ENCODE measurements around the gene PACSIN2.

PACSIN2 gene

DNA sequence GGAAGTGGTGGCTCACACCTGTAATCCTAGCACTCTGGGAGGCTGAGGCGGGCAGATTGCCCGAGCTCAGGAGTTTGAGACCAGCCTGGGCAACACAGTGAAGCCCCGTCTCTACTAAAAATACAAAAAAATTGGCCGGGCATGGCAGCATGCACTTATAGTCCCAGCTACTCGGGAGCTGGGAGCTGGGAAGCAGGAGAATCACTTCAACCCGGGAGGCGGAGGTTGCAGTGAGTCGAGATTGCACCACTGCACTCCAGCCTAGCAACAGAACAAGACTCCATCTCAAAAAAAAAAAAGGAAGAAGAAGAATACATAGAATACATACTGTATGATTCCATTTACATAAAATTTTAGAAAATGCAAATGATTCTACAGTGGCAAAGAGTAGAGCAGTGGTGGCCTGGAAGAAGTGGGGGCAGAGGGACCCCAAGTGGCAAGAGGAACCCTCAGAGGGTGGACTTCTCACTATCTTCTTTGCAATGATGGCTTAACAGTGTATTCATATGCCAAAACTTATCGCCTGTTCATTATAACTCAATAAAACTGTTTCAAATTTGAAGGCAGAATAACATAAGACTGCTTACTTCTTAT, 22.0 kb downstream of the PACSIN2 start:
- Histone ChIP-seq H3K36me3 (ENCODE audit: control insufficient read depth in 4 of 4, insufficient read depth in 4 of 4, low read length in 3 of 4) (peaks cover 0 to 4% (median 2%) of the 10 kb centered on the region in 4 experiments), H3K9me3 (ENCODE audit: control extremely low read depth in 1 of 5, control insufficient read depth in 4 of 5, insufficient read depth in 2 of 5, low read depth in 1 of 5, low read length in 4 of 5) (peaks cover 0 to 3% (median 0%) of the 10 kb centered on the region in 5 experiments), H3K4me1 (ENCODE audit: control extremely low read depth in 1 of 4, control insufficient read depth in 4 of 4, insufficient read depth in 4 of 4, low read length in 3 of 4) (peaks cover 0 to 50% (median 28%) of the 10 kb centered on the region in 4 experiments), H3K27me3 (replicated peaks in 2 of 5; ENCODE audit: control insufficient read depth in 4 of 5, insufficient read depth in 5 of 5, low read length in 4 of 5) (no peaks in the 10 kb centered on the region), H3K4me3 (ENCODE audit: control insufficient read depth in 1 of 7, extremely low read depth in 1 of 7, insufficient read depth in 4 of 7, low read depth in 2 of 7, low read length in 6 of 7) (no peak overlapping the region), H3K27ac (ENCODE audit: insufficient read depth in 1 of 2, low read depth in 1 of 2, low read length in 2 of 2, poor library complexity in 1 of 2, severe bottlenecking in 2 of 2) (no peak overlapping the region)
- POLR2A ChIA-PET = no interaction called here
- WGBS (ENCODE audit: insufficient coverage) = 67% methylated on average over 3 of the region's 9 CpGs
- no peak for DNase-seq
- CTCF ChIA-PET = interaction anchor here (0.6 to 1.6 kb wide), 3 partner anchors 12 to 79 kb away, joined by 3 to 5 read pairs (median 3); no protein-coding TSS in a partner anchor

DNA sequence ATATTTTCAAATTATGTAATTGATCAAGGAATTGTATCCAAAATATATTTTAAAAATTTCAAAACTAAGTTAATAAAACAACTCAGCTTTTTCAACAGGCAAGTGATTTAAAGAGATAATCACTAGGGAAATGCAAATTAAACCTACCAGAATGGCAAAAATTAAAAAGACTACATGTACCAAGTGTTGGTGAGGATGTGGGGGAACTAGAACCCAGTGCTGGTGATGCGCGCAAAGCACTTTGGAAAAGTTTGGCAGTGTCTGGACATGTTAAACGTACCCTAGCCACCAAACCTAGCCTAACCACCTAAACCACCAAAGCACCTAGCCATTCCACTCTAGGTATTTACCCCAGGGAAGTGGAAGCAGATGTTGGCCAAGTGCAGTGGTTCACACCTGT, 22.9 kb downstream of the PACSIN2 start:
- Histone ChIP-seq H3K4me3 (ENCODE audit: control insufficient read depth in 1 of 7, extremely low read depth in 1 of 7, insufficient read depth in 4 of 7, low read depth in 2 of 7, low read length in 6 of 7) (no peak overlapping the region), H3K27ac (ENCODE audit: insufficient read depth in 1 of 2, low read depth in 1 of 2, low read length in 2 of 2, poor library complexity in 1 of 2, severe bottlenecking in 2 of 2) (no peak overlapping the region), H3K36me3 (ENCODE audit: control insufficient read depth in 4 of 4, insufficient read depth in 4 of 4, low read length in 3 of 4) (peaks cover 0 to 4% (median 3%) of the 10 kb centered on the region in 4 experiments), H3K27me3 (replicated peaks in 2 of 5; ENCODE audit: control insufficient read depth in 4 of 5, insufficient read depth in 5 of 5, low read length in 4 of 5) (no peaks in the 10 kb centered on the region), H3K4me1 (ENCODE audit: control extremely low read depth in 1 of 4, control insufficient read depth in 4 of 4, insufficient read depth in 4 of 4, low read length in 3 of 4) (peaks cover 0 to 43% (median 26%) of the 10 kb centered on the region in 4 experiments), H3K9me3 (ENCODE audit: control extremely low read depth in 1 of 5, control insufficient read depth in 4 of 5, insufficient read depth in 2 of 5, low read depth in 1 of 5, low read length in 4 of 5) (peaks cover 0 to 3% (median 0%) of the 10 kb centered on the region in 5 experiments)
- DNase-seq = no peak
- ChIA-PET POLR2A (no interaction called here), CTCF (interaction anchor here (0.7 to 2.4 kb wide), 4 partner anchors 9 to 68 kb away, joined by 3 to 10 read pairs (median 4); no protein-coding TSS in a partner anchor)
- no CpG with 5 or more reads among the region's 3 CpGs for WGBS (ENCODE audit: insufficient coverage)

DNA sequence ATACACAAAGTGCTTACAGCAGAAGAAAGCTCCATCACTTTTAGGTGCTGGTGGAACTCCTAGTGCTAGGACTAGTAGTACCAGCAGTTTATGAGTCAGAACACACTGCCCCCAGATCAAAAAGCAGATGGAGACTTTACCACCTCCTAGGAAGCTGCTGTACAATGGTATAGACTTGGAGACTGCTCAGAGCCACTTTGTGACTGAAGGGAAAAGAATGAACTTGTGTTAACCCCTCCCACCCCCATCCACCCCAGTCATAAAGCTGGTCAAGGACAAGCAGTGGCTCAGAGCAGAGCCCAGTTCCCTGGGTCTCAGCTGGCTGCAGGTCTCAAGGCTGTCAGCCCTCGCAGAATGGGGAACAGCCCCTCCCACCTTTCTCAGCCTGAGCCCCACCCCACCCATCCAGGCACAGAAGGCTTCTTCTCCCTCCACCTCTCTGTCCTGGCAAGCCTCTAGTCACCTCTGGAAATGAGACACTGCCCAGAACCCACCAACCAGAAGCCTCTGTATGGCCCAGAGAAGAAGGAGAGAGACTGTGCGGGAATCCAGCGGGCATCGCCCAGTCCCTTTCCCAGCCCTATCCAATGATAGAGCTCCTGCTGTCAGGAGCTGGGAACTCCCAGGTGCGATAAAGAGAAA, 23.8 kb downstream of the PACSIN2 start:
- ChIA-PET POLR2A (interaction anchor here (1.8 kb wide), 1 partner anchor 24 kb away, joined by 4 read pairs; the partner anchor contains the start of gene PACSIN2), CTCF (interaction anchor here (0.7 to 2.4 kb wide), 7 partner anchors 10 to 196 kb away, joined by 3 to 10 read pairs (median 3); no protein-coding TSS in a partner anchor)
- no CpG with 5 or more reads among the region's 5 CpGs for WGBS (ENCODE audit: insufficient coverage)
- peak in 1 of 3 donors; percentile 34 for DNase-seq
- H3K36me3 ChIP-seq (ENCODE audit: control insufficient read depth in 4 of 4, insufficient read depth in 4 of 4, low read length in 3 of 4) = peaks cover 0 to 4% (median 3%) of the 10 kb centered on the region in 4 experiments
- H3K9me3 ChIP-seq (ENCODE audit: control extremely low read depth in 1 of 5, control insufficient read depth in 4 of 5, insufficient read depth in 2 of 5, low read depth in 1 of 5, low read length in 4 of 5) = peaks cover 0 to 3% (median 0%) of the 10 kb centered on the region in 5 experiments
- peaks cover 0 to 33% (median 25%) of the 10 kb centered on the region in 4 experiments for H3K4me1 ChIP-seq (ENCODE audit: control extremely low read depth in 1 of 4, control insufficient read depth in 4 of 4, insufficient read depth in 4 of 4, low read length in 3 of 4)
- H3K4me3 ChIP-seq (ENCODE audit: control insufficient read depth in 1 of 7, extremely low read depth in 1 of 7, insufficient read depth in 4 of 7, low read depth in 2 of 7, low read length in 6 of 7) = no peak overlapping the region
- no peak overlapping the region for H3K27ac ChIP-seq (ENCODE audit: insufficient read depth in 1 of 2, low read depth in 1 of 2, low read length in 2 of 2, poor library complexity in 1 of 2, severe bottlenecking in 2 of 2)
- H3K27me3 ChIP-seq (replicated peaks in 2 of 5; ENCODE audit: control insufficient read depth in 4 of 5, insufficient read depth in 5 of 5, low read length in 4 of 5) = no peaks in the 10 kb centered on the region

DNA sequence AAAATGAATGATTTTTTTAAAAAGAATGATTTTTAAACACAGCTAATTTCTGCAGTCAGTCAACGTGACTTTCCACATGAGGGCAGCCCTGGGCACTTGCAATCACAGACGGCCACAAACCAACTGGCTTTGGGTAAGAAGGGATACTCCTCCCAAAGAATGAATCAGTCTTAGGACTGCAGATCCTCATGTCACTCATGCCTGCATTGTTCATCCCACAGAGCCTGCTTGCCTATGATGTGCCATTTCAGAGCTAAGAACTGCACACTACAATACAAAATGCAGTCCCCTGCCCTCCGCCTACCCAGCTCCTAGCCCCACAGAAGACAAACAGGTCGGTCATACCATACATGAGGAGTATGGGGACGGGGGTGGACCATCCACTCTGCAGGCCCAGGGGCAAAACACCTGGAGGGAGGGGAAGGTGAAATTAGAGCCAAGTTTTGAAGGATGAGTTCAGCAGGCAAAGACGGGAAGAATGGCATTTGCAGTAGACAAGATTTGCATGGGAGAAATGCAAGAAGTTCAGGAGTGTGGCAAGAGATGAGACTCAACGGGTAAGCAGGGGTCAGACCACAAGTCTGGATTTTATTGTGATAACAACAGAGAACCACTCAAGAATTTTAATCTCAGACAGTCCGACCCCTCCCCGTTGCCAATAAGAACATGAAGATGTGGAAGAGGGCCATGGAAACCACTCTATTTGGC, 24.7 kb downstream of the PACSIN2 start:
- no peak overlapping the region for H3K4me3 ChIP-seq (ENCODE audit: control insufficient read depth in 1 of 7, extremely low read depth in 1 of 7, insufficient read depth in 4 of 7, low read depth in 2 of 7, low read length in 6 of 7)
- H3K36me3 ChIP-seq (ENCODE audit: control insufficient read depth in 4 of 4, insufficient read depth in 4 of 4, low read length in 3 of 4) = peaks cover 0 to 4% (median 3%) of the 10 kb centered on the region in 4 experiments
- no peaks in the 10 kb centered on the region for H3K27me3 ChIP-seq (replicated peaks in 2 of 5; ENCODE audit: control insufficient read depth in 4 of 5, insufficient read depth in 5 of 5, low read length in 4 of 5)
- H3K4me1 ChIP-seq (ENCODE audit: control extremely low read depth in 1 of 4, control insufficient read depth in 4 of 4, insufficient read depth in 4 of 4, low read length in 3 of 4) = peaks cover 0 to 27% (median 21%) of the 10 kb centered on the region in 4 experiments
- H3K27ac ChIP-seq (ENCODE audit: insufficient read depth in 1 of 2, low read depth in 1 of 2, low read length in 2 of 2, poor library complexity in 1 of 2, severe bottlenecking in 2 of 2) = no peak overlapping the region
- DNase-seq = peak in 1 of 3 donors; percentile 31
- H3K9me3 ChIP-seq (ENCODE audit: control extremely low read depth in 1 of 5, control insufficient read depth in 4 of 5, insufficient read depth in 2 of 5, low read depth in 1 of 5, low read length in 4 of 5) = peaks cover 0 to 3% (median 0%) of the 10 kb centered on the region in 5 experiments
- WGBS (ENCODE audit: insufficient coverage) = 96% methylated on average over 7 of the region's 9 CpGs
- ChIA-PET POLR2A (interaction anchor here (1.8 kb wide), 1 partner anchor 25 kb away, joined by 4 read pairs; the partner anchor contains the start of gene PACSIN2), CTCF (interaction anchor here (0.8 to 2.4 kb wide), 6 partner anchors 10 to 70 kb away, joined by 3 to 10 read pairs (median 4); no protein-coding TSS in a partner anchor)

DNA sequence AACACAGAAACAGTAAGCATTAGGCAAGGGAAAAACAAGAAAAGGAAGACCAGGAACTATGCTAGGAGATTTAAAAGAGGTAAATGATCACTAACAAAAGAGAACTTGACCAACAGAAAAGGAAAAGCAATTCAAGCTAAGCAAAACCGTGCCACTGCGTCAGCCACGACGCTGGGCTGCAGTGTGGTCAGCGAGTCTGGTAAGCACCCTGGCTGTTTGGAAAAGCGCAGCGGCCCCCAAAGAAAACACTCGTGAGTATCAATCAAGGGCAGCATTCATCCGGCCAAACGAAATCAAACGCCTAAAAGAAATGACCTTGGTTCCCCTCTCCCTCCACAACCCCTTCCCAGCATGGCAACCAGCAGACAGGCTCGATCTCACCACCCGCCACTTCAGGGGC, 28.8 kb downstream of the PACSIN2 start:
- POLR2A ChIA-PET = no interaction called here
- 92% methylated on average over 12 of the region's 13 CpGs for WGBS (ENCODE audit: insufficient coverage)
- no peak for DNase-seq
- H3K36me3 ChIP-seq (ENCODE audit: control insufficient read depth in 4 of 4, insufficient read depth in 4 of 4, low read length in 3 of 4) = peaks cover 0 to 2% (median 0%) of the 10 kb centered on the region in 4 experiments
- H3K27me3 ChIP-seq (replicated peaks in 2 of 5; ENCODE audit: control insufficient read depth in 4 of 5, insufficient read depth in 5 of 5, low read length in 4 of 5) = no peaks in the 10 kb centered on the region
- CTCF ChIA-PET = no interaction called here
- no peaks in the 10 kb centered on the region for H3K9me3 ChIP-seq (ENCODE audit: control extremely low read depth in 1 of 5, control insufficient read depth in 4 of 5, insufficient read depth in 2 of 5, low read depth in 1 of 5, low read length in 4 of 5)
- peaks cover 0 to 4% (median under 1%) of the 10 kb centered on the region in 4 experiments for H3K4me1 ChIP-seq (ENCODE audit: control extremely low read depth in 1 of 4, control insufficient read depth in 4 of 4, insufficient read depth in 4 of 4, low read length in 3 of 4)
- no peak overlapping the region for H3K4me3 ChIP-seq (ENCODE audit: control insufficient read depth in 1 of 7, extremely low read depth in 1 of 7, insufficient read depth in 4 of 7, low read depth in 2 of 7, low read length in 6 of 7)
- no peak overlapping the region for H3K27ac ChIP-seq (ENCODE audit: insufficient read depth in 1 of 2, low read depth in 1 of 2, low read length in 2 of 2, poor library complexity in 1 of 2, severe bottlenecking in 2 of 2)

DNA sequence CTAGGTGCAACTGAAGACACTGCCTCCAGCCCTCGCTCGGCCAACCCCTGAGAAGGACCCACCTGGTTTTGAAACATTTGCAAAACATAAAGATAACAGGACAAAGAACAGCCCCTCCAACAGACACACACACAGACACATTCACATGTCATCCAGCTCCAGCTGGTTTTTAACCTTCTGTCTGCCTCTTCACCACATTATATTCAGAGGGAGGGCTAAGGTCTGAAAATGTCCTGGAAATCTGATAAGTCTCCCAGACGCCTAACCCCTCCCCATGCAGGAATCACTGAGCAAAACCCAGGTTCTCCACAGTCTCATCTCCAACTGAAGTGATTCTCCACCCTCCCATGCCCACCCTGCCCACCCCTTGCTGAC, 29.4 kb downstream of the PACSIN2 start:
- 95% methylated on average over 3 of the region's 3 CpGs for WGBS (ENCODE audit: insufficient coverage)
- peaks cover 0 to 4% (median under 1%) of the 10 kb centered on the region in 4 experiments for H3K4me1 ChIP-seq (ENCODE audit: control extremely low read depth in 1 of 4, control insufficient read depth in 4 of 4, insufficient read depth in 4 of 4, low read length in 3 of 4)
- no peaks in the 10 kb centered on the region for H3K9me3 ChIP-seq (ENCODE audit: control extremely low read depth in 1 of 5, control insufficient read depth in 4 of 5, insufficient read depth in 2 of 5, low read depth in 1 of 5, low read length in 4 of 5)
- ChIA-PET POLR2A (no interaction called here), CTCF (no interaction called here)
- H3K27ac ChIP-seq (ENCODE audit: insufficient read depth in 1 of 2, low read depth in 1 of 2, low read length in 2 of 2, poor library complexity in 1 of 2, severe bottlenecking in 2 of 2) = no peak overlapping the region
- H3K27me3 ChIP-seq (replicated peaks in 2 of 5; ENCODE audit: control insufficient read depth in 4 of 5, insufficient read depth in 5 of 5, low read length in 4 of 5) = no peaks in the 10 kb centered on the region
- H3K4me3 ChIP-seq (ENCODE audit: control insufficient read depth in 1 of 7, extremely low read depth in 1 of 7, insufficient read depth in 4 of 7, low read depth in 2 of 7, low read length in 6 of 7) = no peak overlapping the region
- DNase-seq = no peak
- H3K36me3 ChIP-seq (ENCODE audit: control insufficient read depth in 4 of 4, insufficient read depth in 4 of 4, low read length in 3 of 4) = peaks cover 0 to 2% (median 0%) of the 10 kb centered on the region in 4 experiments

Measured in common myeloid progenitor, CD34-positive (primary cell).